SK-N-SH treated with all-trans-retinoic acid at 6 μM for 48 hours (cell line): ENCODE measurements around the gene GOLPH3.

Source experiments
- ATAC-seq: fragments of 200-7000 bp; cut with Tn5 transposase; 3 replicates; pipeline ENCODE4 v1.9.1; 2020; ENCODE audit warnings: mild to moderate bottlenecking, moderate library complexity
- ARNTL ChIP-seq: fragments of 450-650 bp; formaldehyde crosslinking; IDR thresholded peaks from 2 replicates; pipeline ENCODE4 v1.5.0; 2020; ENCODE audit warnings: low read depth, mild to moderate bottlenecking, moderate library complexity, borderline replicate concordance
- BACH2 ChIP-seq: fragments of 250-450 bp; sonication (Bioruptor Pico); IDR thresholded peaks from 2 replicates; pipeline ENCODE4 v1.9.0; 2021; ENCODE audit warnings: mild to moderate bottlenecking, borderline replicate concordance
- ISL1 ChIP-seq: fragments of 250-450 bp; sonication (Bioruptor Pico); IDR thresholded peaks from 2 replicates; pipeline ENCODE4 v2.1.2; 2022; ENCODE audit warnings: mild to moderate bottlenecking, moderate library complexity
- OSR1 ChIP-seq: fragments of 250-450 bp; sonication (Bioruptor Pico); IDR thresholded peaks from 2 replicates; pipeline ENCODE4 v1.8.0; 2022; ENCODE audit warnings: moderate library complexity, mild to moderate bottlenecking, inconsistent platforms
- PPARA ChIP-seq: fragments of 250-450 bp; sonication (Bioruptor Pico); IDR thresholded peaks from 2 replicates; pipeline ENCODE4 v1.5.0; 2020; ENCODE audit warnings: mild to moderate bottlenecking, borderline replicate concordance
- RARB ChIP-seq: fragments of 250-450 bp; sonication (Bioruptor Pico); IDR thresholded peaks from 2 replicates; pipeline ENCODE4 v1.8.0; 2021; ENCODE audit warnings: mild to moderate bottlenecking, moderate library complexity
- SNAI2 ChIP-seq: fragments of 250-450 bp; sonication (Bioruptor Pico); IDR thresholded peaks from 2 replicates; pipeline ENCODE4 v1.5.0; 2020; ENCODE audit warnings: mild to moderate bottlenecking, moderate library complexity
- TCF4 ChIP-seq: fragments of 250-450 bp; sonication (Bioruptor Pico); IDR thresholded peaks from 2 replicates; pipeline ENCODE4 v1.8.0; 2021; ENCODE audit warnings: mild to moderate bottlenecking, moderate library complexity, borderline replicate concordance
- ZC3H10 ChIP-seq: fragments of 250-450 bp; sonication (Bioruptor Pico); IDR thresholded peaks from 2 replicates; pipeline ENCODE4 v1.5.1; 2021; ENCODE audit warnings: mild to moderate bottlenecking, moderate library complexity
- ZFP30 ChIP-seq: fragments of 450-650 bp; formaldehyde crosslinking; IDR thresholded peaks from 2 replicates; pipeline ENCODE4 v1.5.0; 2022; ENCODE audit warnings: mild to moderate bottlenecking, moderate library complexity
- ZNF565 ChIP-seq: fragments of 450-650 bp; formaldehyde crosslinking; conservative IDR thresholded peaks from 2 replicates; pipeline ENCODE4 v1.5.0; 2020; ENCODE audit warnings: low read depth, mild to moderate bottlenecking, moderate library complexity
- ZNF70 ChIP-seq: fragments of 450-650 bp; formaldehyde crosslinking; IDR thresholded peaks from 2 replicates; pipeline ENCODE4 v1.5.0; 2020; ENCODE audit warnings: mild to moderate bottlenecking, moderate library complexity
- ZNF8 ChIP-seq: fragments of 450-650 bp; formaldehyde crosslinking; IDR thresholded peaks from 2 replicates; pipeline ENCODE4 v1.5.0; 2020; ENCODE audit warnings: mild to moderate bottlenecking, moderate library complexity
- TF ChIP-seq, protein P1 (sequence below): fragments of 250-450 bp; sonication (Bioruptor Pico); IDR thresholded peaks from 2 replicates; pipeline ENCODE4 v1.5.0; 2020; ENCODE audit warnings: mild to moderate bottlenecking, moderate library complexity
- TF ChIP-seq, protein P2 (sequence below): fragments of 250-450 bp; sonication (Bioruptor Pico); IDR thresholded peaks from 2 replicates; pipeline ENCODE4 v1.8.0; 2021; ENCODE audit warnings: low read depth, mild to moderate bottlenecking, moderate library complexity, borderline replicate concordance
- TF ChIP-seq, protein P3 (sequence below): fragments of 250-450 bp; sonication (Bioruptor Pico); IDR thresholded peaks from 2 replicates; pipeline ENCODE4 v1.5.1; 2020; ENCODE audit warnings: low read depth, mild to moderate bottlenecking, moderate library complexity

The GOLPH3 gene

DNA sequence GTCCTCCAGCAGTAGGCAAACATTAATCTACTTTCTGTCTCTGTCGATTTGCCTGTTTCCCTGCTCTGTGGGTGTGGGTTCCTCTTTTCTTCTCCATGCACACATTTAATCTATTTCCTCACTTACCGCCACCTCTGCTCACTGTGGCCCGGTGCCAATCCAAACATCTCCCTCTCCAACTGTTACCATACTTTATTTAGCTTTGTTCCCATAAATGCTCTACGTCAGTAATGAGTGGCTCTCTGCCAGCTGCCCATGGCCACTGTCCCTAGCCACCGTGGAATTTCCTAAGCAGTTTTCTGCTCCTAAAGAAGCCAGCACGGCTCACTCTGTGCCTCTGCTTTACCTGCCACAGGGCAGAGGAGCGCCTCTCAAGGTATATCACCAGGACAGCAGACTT lies 19.5 kb upstream of the GOLPH3 start:
- no peak for TF ChIP-seq ZNF8
- TF ChIP-seq, protein P1, sequence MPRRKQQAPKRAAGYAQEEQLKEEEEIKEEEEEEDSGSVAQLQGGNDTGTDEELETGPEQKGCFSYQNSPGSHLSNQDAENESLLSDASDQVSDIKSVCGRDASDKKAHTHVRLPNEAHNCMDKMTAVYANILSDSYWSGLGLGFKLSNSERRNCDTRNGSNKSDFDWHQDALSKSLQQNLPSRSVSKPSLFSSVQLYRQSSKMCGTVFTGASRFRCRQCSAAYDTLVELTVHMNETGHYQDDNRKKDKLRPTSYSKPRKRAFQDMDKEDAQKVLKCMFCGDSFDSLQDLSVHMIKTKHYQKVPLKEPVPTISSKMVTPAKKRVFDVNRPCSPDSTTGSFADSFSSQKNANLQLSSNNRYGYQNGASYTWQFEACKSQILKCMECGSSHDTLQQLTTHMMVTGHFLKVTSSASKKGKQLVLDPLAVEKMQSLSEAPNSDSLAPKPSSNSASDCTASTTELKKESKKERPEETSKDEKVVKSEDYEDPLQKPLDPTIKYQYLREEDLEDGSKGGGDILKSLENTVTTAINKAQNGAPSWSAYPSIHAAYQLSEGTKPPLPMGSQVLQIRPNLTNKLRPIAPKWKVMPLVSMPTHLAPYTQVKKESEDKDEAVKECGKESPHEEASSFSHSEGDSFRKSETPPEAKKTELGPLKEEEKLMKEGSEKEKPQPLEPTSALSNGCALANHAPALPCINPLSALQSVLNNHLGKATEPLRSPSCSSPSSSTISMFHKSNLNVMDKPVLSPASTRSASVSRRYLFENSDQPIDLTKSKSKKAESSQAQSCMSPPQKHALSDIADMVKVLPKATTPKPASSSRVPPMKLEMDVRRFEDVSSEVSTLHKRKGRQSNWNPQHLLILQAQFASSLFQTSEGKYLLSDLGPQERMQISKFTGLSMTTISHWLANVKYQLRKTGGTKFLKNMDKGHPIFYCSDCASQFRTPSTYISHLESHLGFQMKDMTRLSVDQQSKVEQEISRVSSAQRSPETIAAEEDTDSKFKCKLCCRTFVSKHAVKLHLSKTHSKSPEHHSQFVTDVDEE = peak; percentile 74; the same call in 1 of the 2 replicates
- TF ChIP-seq TCF4 = peak; percentile 65; the same call in 1 of the 2 replicates
- peak; percentile 65 for ATAC-seq

DNA sequence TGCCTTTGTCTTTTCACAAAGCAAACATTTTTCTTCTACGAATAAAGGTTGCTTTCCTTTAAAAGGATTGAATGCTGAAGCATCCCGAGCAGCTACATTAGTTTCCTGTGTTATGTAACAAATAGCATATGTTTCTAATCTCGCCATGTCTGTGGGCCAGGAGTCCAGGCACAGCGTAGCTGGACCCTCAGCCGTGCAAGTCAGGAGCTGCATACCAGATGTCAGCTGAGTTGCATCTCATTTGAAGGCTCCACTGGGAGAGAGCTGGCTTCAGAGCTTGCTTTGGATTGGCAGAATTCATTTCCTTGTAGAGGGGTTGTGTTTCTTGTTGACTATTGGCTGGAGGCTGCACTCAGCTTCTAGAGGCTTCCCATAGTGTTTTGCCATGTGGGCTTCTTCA lies 16.0 kb upstream of the GOLPH3 start:
- TF ChIP-seq, protein P1 = peak; percentile 75
- TF ChIP-seq TCF4 (peak; percentile 95), OSR1 (no peak), PPARA (CRISPR knock-in tag) (no peak), BACH2 (CRISPR knock-in tag) (no peak)
- ATAC-seq = peak; percentile 98

DNA sequence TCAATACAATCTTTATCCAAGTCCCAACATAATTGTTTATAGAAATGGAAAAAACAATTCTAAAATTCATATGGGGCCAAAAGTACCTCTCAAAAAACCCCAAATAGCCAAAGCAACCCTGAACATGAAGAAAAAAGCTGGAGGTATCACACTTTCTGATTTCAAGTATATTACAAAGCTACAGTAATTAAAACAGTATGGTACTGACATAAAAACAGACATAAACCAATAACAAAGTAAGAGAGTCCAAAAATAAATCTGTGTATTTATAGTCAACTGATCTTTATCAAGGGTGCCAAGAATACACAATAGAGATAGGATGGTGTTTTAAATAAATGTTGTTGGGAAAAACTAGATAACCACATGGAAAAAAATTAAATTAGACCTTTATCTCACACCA lies 13.6 kb upstream of the GOLPH3 start:
- ATAC-seq = no peak
- TF ChIP-seq, protein P2, sequence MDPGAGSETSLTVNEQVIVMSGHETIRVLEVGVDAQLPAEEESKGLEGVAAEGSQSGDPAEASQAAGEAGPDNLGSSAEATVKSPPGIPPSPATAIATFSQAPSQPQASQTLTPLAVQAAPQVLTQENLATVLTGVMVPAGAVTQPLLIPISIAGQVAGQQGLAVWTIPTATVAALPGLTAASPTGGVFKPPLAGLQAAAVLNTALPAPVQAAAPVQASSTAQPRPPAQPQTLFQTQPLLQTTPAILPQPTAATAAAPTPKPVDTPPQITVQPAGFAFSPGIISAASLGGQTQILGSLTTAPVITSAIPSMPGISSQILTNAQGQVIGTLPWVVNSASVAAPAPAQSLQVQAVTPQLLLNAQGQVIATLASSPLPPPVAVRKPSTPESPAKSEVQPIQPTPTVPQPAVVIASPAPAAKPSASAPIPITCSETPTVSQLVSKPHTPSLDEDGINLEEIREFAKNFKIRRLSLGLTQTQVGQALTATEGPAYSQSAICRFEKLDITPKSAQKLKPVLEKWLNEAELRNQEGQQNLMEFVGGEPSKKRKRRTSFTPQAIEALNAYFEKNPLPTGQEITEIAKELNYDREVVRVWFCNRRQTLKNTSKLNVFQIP (CRISPR knock-in tag) = no peak
- TF ChIP-seq TCF4 = no peak
- TF ChIP-seq OSR1 = no peak

DNA sequence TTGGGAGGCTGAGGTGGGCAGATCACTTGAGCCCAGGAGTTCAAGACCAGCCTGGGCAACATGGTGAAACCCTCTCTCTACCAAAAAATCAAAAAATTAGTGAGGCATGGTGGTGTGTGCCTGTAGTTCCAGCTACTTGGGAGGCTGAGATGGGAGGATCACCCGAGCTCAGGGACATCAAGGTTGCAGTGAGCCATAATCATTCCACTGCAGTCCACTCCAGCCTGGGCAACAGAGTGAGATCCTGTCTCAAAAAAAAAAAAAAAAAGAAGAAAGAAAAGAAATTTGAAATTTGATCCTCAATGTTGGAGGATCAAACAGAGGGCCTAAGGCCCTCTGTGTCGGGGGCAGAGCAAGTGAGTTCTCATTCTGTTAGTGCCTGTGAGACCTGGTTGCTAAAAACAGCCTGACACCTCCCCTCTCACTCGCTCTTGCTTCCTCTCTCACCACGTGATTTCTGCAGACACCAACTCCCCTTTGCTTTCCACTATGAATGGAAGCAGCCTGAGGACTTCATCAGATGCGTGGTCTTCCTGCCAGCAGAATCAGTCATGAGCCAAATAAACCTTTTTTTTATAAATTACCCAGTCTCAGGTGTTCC lies 8.4 kb upstream of the GOLPH3 start:
- no peak for ATAC-seq
- TF ChIP-seq ARNTL (CRISPR knock-in tag) = no peak
- no peak for TF ChIP-seq ISL1 (CRISPR knock-in tag)
- TF ChIP-seq RARB (CRISPR knock-in tag) = no peak
- TF ChIP-seq ZFP30 (CRISPR knock-in tag) = no peak
- TF ChIP-seq PPARA (CRISPR knock-in tag) = no peak

DNA sequence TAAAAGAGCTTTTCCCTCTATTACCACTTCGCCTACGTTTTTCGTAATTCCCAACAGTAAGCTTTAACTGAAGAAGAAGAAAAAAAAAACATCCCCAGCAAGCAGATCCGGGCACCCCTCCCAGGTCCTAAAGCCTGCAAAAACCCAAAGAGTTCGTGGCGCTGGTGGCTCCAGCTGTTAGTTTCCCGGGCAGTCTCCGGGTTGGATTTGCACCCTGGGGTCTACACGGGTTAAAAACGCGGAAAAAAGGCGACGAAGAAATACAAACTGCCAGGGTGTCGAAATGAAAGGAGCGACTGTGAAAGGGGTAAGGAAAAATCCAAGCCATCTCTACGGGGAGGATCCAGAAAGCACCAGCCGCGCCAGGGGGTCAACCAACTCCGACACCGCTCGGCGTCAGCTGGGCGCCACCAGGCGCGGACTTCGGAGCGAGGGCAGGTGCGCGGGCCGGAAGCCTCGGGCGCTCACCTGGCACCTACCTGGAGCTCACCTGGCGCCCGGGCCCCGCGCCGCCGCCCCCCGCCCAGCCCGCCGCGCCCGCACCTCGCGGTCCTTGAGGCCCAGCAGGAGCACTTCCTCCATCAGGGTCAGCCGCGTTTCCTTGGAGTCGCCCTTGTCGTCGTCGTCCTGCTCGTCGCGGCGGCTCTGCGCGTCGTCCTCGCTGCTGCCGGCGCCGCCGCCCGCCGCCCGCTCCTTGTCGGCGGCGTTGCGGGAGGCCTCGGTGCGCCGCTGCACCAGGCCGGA lies 680 bp downstream of the GOLPH3 start:
- TF ChIP-seq RARB (CRISPR knock-in tag) (no peak), ZC3H10 (CRISPR knock-in tag) (no peak), ZNF8 (no peak), SNAI2 (no peak), ZNF565 (no peak), BACH2 (CRISPR knock-in tag) (no peak), ZNF70 (no peak), ZFP30 (CRISPR knock-in tag) (no peak)
- TF ChIP-seq, protein P1 = no peak
- TF ChIP-seq, protein P3, sequence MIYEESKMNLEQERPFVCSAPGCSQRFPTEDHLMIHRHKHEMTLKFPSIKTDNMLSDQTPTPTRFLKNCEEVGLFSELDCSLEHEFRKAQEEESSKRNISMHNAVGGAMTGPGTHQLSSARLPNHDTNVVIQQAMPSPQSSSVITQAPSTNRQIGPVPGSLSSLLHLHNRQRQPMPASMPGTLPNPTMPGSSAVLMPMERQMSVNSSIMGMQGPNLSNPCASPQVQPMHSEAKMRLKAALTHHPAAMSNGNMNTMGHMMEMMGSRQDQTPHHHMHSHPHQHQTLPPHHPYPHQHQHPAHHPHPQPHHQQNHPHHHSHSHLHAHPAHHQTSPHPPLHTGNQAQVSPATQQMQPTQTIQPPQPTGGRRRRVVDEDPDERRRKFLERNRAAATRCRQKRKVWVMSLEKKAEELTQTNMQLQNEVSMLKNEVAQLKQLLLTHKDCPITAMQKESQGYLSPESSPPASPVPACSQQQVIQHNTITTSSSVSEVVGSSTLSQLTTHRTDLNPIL (CRISPR knock-in tag) = no peak
- peak; percentile 15 for ATAC-seq
